GM12864 (cell line): ENCODE measurements around the gene SMAD7.

Experiments used
- DNase-seq: peaks from one replicate; pipeline ENCODE4 v3.0.0-alpha.2; 2011; ENCODE audit warnings: low read depth
- H3K4me3 ChIP-seq: 2 replicates; pipeline ENCODE4 v1.5.1; 2011; ENCODE audit warnings: mild to moderate bottlenecking, low read depth, low read length, control low read depth
- CTCF ChIP-seq: IDR thresholded peaks from 2 replicates; pipeline ENCODE4 v1.5.1; 2011; ENCODE audit warnings: low read depth, mild to moderate bottlenecking, moderate library complexity, low read length, control low read depth, inconsistent platforms; ENCODE audit errors: missing control alignments

SMAD7 gene

GRCh38 chr18:48927286-48928080, 23.3 kb downstream of the SMAD7 start:
- DNase-seq = no peak
- TF ChIP-seq CTCF = no peak
- H3K4me3 ChIP-seq = no peak overlapping the region

GRCh38 chr18:48926420-48926857, 24.3 kb downstream of the SMAD7 start:
- DNase-seq = no peak
- no peak overlapping the region for H3K4me3 ChIP-seq
- TF ChIP-seq CTCF = no peak

- DNase-seq = no peak
- H3K4me3 ChIP-seq = no peak overlapping the region
- TF ChIP-seq CTCF = no peak
Measured at GRCh38 chr18:48925491-48925780, 25.3 kb downstream of the SMAD7 start.

GRCh38 chr18:48924630-48925490, 25.9 kb downstream of the SMAD7 start:
- TF ChIP-seq CTCF = no peak
- H3K4me3 ChIP-seq = no peak overlapping the region
- DNase-seq = no peak

- DNase-seq = no peak
- no peak overlapping the region for H3K4me3 ChIP-seq
- TF ChIP-seq CTCF = no peak
Measured at GRCh38 chr18:48923746-48924629, 26.8 kb downstream of the SMAD7 start.

GRCh38 chr18:48922801-48923730, 27.7 kb downstream of the SMAD7 start:
- no peak for TF ChIP-seq CTCF
- no peak for DNase-seq
- H3K4me3 ChIP-seq = no peak overlapping the region
